Measurements from ENCODE around the gene SCFD2.

Gene SCFD2

DNA sequence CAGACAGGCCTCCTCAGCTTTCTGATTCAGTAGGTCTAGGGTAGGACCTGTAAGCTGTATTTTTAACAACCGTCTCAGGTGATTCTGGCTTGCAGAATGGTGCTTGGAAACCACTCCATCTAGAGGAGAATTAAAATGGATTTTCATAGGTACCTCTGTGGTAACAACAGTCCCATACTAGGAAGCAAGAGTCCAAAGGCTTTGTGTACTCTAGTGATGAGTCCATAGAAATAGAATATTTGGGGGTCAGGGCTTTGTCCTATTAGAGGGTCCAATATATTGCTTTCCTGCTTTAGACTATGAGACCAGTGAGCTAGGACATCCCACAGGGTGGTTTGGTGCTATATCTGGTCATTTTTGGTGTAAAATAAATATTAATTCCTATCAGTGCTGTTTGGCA lies 242.0 kb downstream of the SCFD2 start:
- Histone ChIP-seq H4K20me1 (ENCODE audit: insufficient read depth, low read length) (no peaks in the 10 kb centered on the region; the same call in 1 of the 2 replicates), H2AFZ (ENCODE audit: low read depth, low read length) (no peak overlapping the region), H3K4me3 (ENCODE audit: low read depth in 1 of 2, low read length in 2 of 2) (no peak overlapping the region), H3K79me2 (ENCODE audit: insufficient read depth, low read length) (no peaks in the 10 kb centered on the region), H3K4me1 (ENCODE audit: insufficient read depth, low read length) (no peaks in the 10 kb centered on the region), H3K4me2 (ENCODE audit: insufficient read depth, low read length) (no peak overlapping the region), H3K9me3 (ENCODE audit: insufficient read depth, low read length, severe bottlenecking) (no peaks in the 10 kb centered on the region), H3K27me3 (ENCODE audit: insufficient read depth, low read length, poor library complexity) (no peaks in the 10 kb centered on the region), H3K36me3 (ENCODE audit: insufficient read depth, low read length) (no peaks in the 10 kb centered on the region; the same call in 1 of the 2 replicates), H3K27ac (ENCODE audit: low read length) (no peak overlapping the region), H3K9ac (ENCODE audit: low read depth, low read length) (no peak overlapping the region)
- DNase-seq (no peak), ATAC-seq (ENCODE audit: insufficient read depth, low read depth) (no peak)
- TF ChIP-seq, protein P1, sequence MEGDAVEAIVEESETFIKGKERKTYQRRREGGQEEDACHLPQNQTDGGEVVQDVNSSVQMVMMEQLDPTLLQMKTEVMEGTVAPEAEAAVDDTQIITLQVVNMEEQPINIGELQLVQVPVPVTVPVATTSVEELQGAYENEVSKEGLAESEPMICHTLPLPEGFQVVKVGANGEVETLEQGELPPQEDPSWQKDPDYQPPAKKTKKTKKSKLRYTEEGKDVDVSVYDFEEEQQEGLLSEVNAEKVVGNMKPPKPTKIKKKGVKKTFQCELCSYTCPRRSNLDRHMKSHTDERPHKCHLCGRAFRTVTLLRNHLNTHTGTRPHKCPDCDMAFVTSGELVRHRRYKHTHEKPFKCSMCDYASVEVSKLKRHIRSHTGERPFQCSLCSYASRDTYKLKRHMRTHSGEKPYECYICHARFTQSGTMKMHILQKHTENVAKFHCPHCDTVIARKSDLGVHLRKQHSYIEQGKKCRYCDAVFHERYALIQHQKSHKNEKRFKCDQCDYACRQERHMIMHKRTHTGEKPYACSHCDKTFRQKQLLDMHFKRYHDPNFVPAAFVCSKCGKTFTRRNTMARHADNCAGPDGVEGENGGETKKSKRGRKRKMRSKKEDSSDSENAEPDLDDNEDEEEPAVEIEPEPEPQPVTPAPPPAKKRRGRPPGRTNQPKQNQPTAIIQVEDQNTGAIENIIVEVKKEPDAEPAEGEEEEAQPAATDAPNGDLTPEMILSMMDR (IDR thresholded peaks at IDR 0.05; ENCODE audit: borderline replicate concordance, extremely low read depth, low read length, poor library complexity, severe bottlenecking), result no peak
- no peak for TF ChIP-seq EZH2 (IDR thresholded peaks at IDR 0.05; ENCODE audit: borderline replicate concordance, low read depth, low read length, severe bottlenecking)

DNA sequence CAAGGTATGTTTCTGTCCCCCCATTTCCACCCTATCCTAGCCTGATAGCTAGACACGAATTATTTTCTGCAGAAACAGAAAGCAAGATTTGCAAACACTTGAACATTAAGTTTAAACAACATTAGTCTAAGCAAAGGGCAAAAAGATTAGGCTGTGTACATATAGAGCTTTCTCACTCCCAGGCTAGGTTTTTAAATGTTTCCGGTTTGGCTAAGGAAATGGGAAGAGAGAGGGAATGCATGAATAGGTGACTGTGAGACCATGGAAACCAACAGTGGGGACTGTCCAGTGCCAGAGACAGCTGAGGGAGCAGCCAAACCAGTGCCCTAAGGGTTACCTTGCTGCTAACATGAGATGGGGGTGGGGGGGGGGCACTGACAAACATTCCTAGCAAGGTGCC lies 242.7 kb downstream of the SCFD2 start:
- Histone ChIP-seq H3K27ac (ENCODE audit: low read length) (no peak overlapping the region), H3K9me3 (ENCODE audit: insufficient read depth, low read length, severe bottlenecking) (no peaks in the 10 kb centered on the region), H3K27me3 (ENCODE audit: insufficient read depth, low read length, poor library complexity) (no peaks in the 10 kb centered on the region), H3K36me3 (ENCODE audit: insufficient read depth, low read length) (no peaks in the 10 kb centered on the region; the same call in 1 of the 2 replicates), H3K4me3 (ENCODE audit: low read depth in 1 of 2, low read length in 2 of 2) (no peak overlapping the region), H4K20me1 (ENCODE audit: insufficient read depth, low read length) (no peaks in the 10 kb centered on the region; the same call in 1 of the 2 replicates), H3K4me2 (ENCODE audit: insufficient read depth, low read length) (no peak overlapping the region), H3K79me2 (ENCODE audit: insufficient read depth, low read length) (no peaks in the 10 kb centered on the region), H3K9ac (ENCODE audit: low read depth, low read length) (no peak overlapping the region), H2AFZ (ENCODE audit: low read depth, low read length) (no peak overlapping the region), H3K4me1 (ENCODE audit: insufficient read depth, low read length) (no peaks in the 10 kb centered on the region)
- ATAC-seq (ENCODE audit: insufficient read depth, low read depth), result no peak
- no peak for DNase-seq
- no peak for TF ChIP-seq EZH2 (IDR thresholded peaks at IDR 0.05; ENCODE audit: borderline replicate concordance, low read depth, low read length, severe bottlenecking)
- TF ChIP-seq, protein P1 (IDR thresholded peaks at IDR 0.05; ENCODE audit: borderline replicate concordance, extremely low read depth, low read length, poor library complexity, severe bottlenecking), result no peak

DNA sequence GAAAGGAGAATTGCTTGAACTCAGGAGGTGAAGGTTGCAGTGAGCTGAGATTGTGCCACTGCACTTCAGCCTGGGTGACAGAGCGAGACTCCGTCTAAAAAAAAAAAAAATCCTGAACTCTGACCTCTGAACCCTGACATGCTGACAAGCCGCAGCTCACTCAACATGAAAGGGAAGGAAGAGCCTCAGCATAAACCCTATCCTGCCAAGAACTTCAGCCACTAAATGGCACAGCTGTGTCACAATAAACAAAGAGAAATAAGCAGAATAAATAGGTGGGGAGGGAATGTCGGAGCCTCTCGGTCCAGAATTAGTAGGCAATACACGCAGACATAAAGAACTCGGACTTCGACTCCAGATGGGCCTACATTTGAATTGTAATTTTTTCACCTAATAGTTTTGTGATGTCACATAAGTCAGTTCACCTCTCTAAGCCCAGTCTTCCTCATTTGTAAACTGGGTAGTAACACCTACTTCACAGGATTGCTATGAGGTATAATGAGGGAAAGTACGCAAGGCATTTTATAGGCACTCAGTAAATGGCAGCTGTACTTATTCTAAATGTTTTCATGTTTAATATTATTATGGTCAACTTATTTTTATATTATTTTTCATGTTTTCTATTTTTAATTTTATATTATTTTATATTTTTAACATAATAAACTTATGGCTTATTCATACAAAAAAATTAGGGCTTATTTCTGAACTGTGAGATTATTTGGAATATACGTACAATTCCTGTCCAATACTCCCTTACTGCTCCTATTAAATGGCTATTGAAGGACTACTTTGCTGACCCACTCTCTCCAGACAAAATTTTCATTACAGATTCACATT lies 243.4 kb downstream of the SCFD2 start:
- Histone ChIP-seq H3K36me3 (ENCODE audit: insufficient read depth, low read length) (no peaks in the 10 kb centered on the region), H3K9me3 (ENCODE audit: insufficient read depth, low read length, severe bottlenecking) (no peaks in the 10 kb centered on the region), H3K79me2 (ENCODE audit: insufficient read depth, low read length) (no peaks in the 10 kb centered on the region), H3K4me2 (ENCODE audit: insufficient read depth, low read length) (no peak overlapping the region), H2AFZ (ENCODE audit: low read depth, low read length) (no peak overlapping the region), H4K20me1 (ENCODE audit: insufficient read depth, low read length) (no peaks in the 10 kb centered on the region; the same call in 1 of the 2 replicates), H3K4me1 (ENCODE audit: insufficient read depth, low read length) (no peaks in the 10 kb centered on the region), H3K4me3 (ENCODE audit: low read depth in 1 of 2, low read length in 2 of 2) (no peak overlapping the region), H3K27ac (ENCODE audit: low read length) (no peak overlapping the region), H3K9ac (ENCODE audit: low read depth, low read length) (no peak overlapping the region), H3K27me3 (ENCODE audit: insufficient read depth, low read length, poor library complexity) (no peaks in the 10 kb centered on the region)
- DNase-seq (no peak), ATAC-seq (ENCODE audit: insufficient read depth, low read depth) (no peak)
- TF ChIP-seq, protein P1 (IDR thresholded peaks at IDR 0.05; ENCODE audit: borderline replicate concordance, extremely low read depth, low read length, poor library complexity, severe bottlenecking), result no peak
- TF ChIP-seq EZH2 (IDR thresholded peaks at IDR 0.05; ENCODE audit: borderline replicate concordance, low read depth, low read length, severe bottlenecking), result no peak

All from DND-41 (cell line).